Duodenal mucosa (tissue), 2 donors: Measurements from ENCODE around the gene PALM3.
"Not testable (repeated sequence)": the region's sequence is repeated elsewhere in the genome, so short reads cannot be mapped to it uniquely, and the experiment has no call there.

Experiments
- H3K27ac ChIP-seq: one replicate; pipeline ENCODE4 v1.7.0; 2013; ENCODE audit warnings: low read depth, low read length
- H3K27me3 ChIP-seq, 2 donors: one replicate each; pipeline ENCODE4 v1.7.0; 2013; ENCODE audit warnings: low read length in 2 of 2, control low read depth in 1 of 2; ENCODE audit not compliant: insufficient read depth in 2 of 2, control insufficient read depth in 1 of 2
- H3K36me3 ChIP-seq, 2 donors: one replicate each; pipeline ENCODE4 v1.7.0; 2013; ENCODE audit warnings: low read length in 2 of 2, control low read depth in 1 of 2; ENCODE audit not compliant: insufficient read depth in 2 of 2, control insufficient read depth in 1 of 2
- H3K4me1 ChIP-seq, 2 donors: one replicate each; pipeline ENCODE4 v1.7.0; 2013; ENCODE audit warnings: low read length in 2 of 2, control low read depth in 1 of 2; ENCODE audit not compliant: insufficient read depth in 2 of 2, control insufficient read depth in 1 of 2
- H3K4me3 ChIP-seq, 2 donors: one replicate each; pipeline ENCODE4 v1.7.0; 2013; ENCODE audit warnings: low read length in 2 of 2, low read depth in 1 of 2
- H3K9ac ChIP-seq, 2 donors: one replicate each; pipeline ENCODE4 v1.7.0; 2013; ENCODE audit warnings: low read length in 2 of 2, low read depth in 1 of 2
- H3K9me3 ChIP-seq, 2 donors: one replicate each; pipeline ENCODE4 v1.7.0; 2013; ENCODE audit warnings: low read length in 2 of 2, control low read depth in 1 of 2; ENCODE audit not compliant: control insufficient read depth in 1 of 2

PALM3 gene

DNA sequence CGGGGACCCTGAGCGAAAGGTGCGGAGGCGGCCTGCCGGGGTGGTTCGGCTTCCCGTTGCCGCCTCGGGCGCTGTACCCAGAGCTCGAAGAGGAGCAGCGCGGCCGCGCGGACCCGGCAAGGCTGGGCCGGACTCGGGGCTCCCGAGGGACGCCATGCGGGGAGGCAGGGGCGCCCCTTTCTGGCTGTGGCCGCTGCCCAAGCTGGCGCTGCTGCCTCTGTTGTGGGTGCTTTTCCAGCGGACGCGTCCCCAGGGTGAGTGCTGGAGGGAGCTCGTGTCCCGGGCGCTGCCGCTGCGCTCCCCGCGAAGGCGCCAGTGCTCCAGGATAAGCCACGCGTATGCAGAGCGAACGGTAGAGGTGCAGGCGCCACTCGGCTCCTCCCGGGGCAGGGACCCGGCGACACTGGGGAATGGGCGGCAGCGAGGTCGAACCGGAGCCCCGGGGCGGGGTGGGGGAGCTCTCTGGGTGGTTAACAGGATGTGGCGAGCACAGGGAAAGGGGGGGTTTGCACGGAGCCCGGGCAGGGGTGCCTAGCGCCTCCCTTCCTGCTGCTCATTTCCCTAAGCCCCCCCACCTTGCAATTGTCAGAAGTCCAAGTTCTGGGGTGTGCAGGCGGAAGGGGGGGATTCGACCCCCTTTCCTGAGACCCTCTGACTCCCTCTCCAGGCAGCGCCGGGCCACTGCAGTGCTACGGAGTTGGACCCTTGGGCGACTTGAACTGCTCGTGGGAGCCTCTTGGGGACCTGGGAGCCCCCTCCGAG is 30.0 kb downstream of the PALM3 start, which contains the start of gene IL27RA:
IL27RA (plus strand) TSS at position 44 of the 762 bp plus-strand sequence; CDS start at position 155, 111 bp downstream.
- H3K4me1 ChIP-seq: no peaks in the 10 kb centered on the region
- no peaks in the 10 kb centered on the region for H3K36me3 ChIP-seq
- peak within 1 kb of the TSS; percentile 74 to 81 for H3K4me3 ChIP-seq
- peak within 1 kb of the TSS; percentile 67 to 78 for H3K9ac ChIP-seq
- no peaks in the 10 kb centered on the region for H3K27me3 ChIP-seq
- peak within 1 kb of the TSS; percentile 73 for H3K27ac ChIP-seq
- no peaks in the 10 kb centered on the region for H3K9me3 ChIP-seq

GRCh38 chr19:14030997-14031718 is 30.7 kb downstream of the PALM3 start:
- Histone ChIP-seq H3K36me3 (no peaks in the 10 kb centered on the region), H3K9ac (peak overlapping the region; percentile 67 to 78), H3K27ac (no peak overlapping the region), H3K4me3 (peak overlapping the region; percentile 74 to 81), H3K9me3 (no peaks in the 10 kb centered on the region), H3K27me3 (no peaks in the 10 kb centered on the region), H3K4me1 (no peaks in the 10 kb centered on the region)

DNA sequence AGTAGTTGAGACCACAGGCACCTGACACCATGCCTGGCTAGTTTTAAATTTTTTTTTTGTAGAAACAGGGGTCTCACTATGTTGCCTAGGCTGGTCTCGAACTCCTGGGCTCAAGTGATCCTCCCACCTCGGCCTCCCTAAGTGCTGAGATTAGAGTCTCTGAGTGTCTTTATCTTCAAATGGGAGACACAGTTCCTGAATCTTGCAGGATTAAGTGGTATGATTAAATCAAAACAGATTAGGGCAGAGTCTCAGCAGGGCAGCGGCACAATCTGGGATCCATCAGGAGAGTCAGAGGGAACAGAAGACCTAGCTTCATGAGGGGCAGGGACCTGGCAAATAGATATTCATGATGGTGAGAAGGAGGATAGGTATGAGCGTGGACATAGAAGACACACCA is 33.0 kb downstream of the PALM3 start:
- Histone ChIP-seq H3K4me3 (no peak overlapping the region), H3K27ac (no peak overlapping the region), H3K27me3 (no peaks in the 10 kb centered on the region), H3K9me3 (no peaks in the 10 kb centered on the region), H3K9ac (no peak overlapping the region), H3K4me1 (no peaks in the 10 kb centered on the region), H3K36me3 (no peaks in the 10 kb centered on the region)

GRCh38 chr19:14027856-14028450 is 33.9 kb downstream of the PALM3 start, which contains the start of gene RLN3:
Gene RLN3, plus strand, starts transcription at chr19:14028148. Its CDS starts 57 bp downstream, at chr19:14028205.
- H3K4me1 ChIP-seq: no peaks in the 10 kb centered on the region
- no peaks in the 10 kb centered on the region for H3K9me3 ChIP-seq
- no peaks in the 10 kb centered on the region for H3K27me3 ChIP-seq
- no peak within 1 kb of the TSS for H3K4me3 ChIP-seq
- H3K36me3 ChIP-seq: no peaks in the 10 kb centered on the region
- no peak within 1 kb of the TSS for H3K9ac ChIP-seq
- no peak within 1 kb of the TSS for H3K27ac ChIP-seq

- not testable (repeated sequence) for H3K36me3 ChIP-seq, H3K9ac ChIP-seq, H3K27me3 ChIP-seq, H3K27ac ChIP-seq, H3K4me3 ChIP-seq, H3K9me3 ChIP-seq, H3K4me1 ChIP-seq
Observed at GRCh38 chr19:14026652-14027192, 35.2 kb downstream of the PALM3 start.

DNA sequence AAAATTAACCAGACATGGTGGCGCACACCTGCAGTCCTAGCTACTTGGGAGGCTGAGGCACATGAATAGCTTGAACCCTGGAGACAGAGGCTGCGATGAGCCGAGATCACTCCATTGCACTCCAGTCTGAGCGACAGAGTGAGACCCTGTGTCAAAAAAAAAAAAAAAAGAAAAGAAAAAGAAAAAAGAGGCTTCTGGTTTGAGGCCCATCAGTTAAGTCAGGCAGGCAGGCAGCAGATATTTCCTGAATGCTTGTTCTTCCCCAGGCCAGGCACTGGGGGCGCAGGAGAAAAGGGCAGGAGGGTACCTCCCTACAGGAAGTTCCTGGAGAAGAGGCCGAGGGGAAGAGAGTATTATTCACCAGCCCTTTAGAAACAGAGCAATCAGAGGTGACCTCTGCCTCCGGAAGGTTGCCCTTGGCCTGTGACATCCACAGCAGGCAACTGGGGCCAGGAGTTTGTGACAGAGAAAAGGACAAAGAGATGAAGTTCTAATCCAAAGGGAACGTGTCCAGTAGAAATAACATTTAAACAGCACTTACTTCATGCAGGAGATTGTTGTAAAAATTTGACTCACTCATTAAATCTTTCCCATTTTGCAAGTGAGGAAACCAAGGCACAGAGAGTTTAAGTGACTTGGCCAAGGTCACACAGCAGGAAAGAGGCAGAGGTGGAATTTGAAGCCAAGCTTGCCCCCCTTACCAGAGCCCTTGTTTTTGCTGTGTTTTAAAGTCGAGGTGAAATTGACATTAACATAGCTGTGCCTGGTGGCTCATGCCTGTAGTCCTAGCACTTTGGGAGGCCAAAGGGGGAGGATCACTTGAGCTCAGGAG is 38.3 kb downstream of the PALM3 start:
- no peaks in the 10 kb centered on the region for H3K4me1 ChIP-seq
- H3K27me3 ChIP-seq: no peaks in the 10 kb centered on the region
- H3K36me3 ChIP-seq: no peaks in the 10 kb centered on the region
- no peaks in the 10 kb centered on the region for H3K9me3 ChIP-seq
- H3K9ac ChIP-seq: no peak overlapping the region
- H3K27ac ChIP-seq: no peak overlapping the region
- H3K4me3 ChIP-seq: no peak overlapping the region

DNA sequence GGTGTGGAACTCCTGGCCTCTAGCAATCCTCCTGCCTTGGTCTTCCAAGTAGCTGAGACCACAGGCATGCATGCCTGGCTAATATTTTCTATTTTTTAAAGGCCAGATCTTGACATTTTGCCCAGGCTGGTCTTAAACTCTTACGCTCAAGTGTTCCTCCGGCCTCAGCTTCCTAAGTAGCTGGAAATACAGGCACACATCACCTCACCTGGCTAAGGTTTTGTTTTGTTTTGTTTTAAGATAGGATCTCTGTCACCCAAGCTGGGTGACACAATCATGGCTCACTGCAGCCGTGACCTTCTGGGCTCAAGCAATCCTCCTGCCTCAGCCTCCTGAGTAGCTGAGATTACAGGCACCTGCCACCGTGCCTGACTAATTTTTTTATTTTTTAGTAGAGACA is 39.4 kb downstream of the PALM3 start:
- no peaks in the 10 kb centered on the region for H3K9me3 ChIP-seq
- H3K27me3 ChIP-seq: no peaks in the 10 kb centered on the region
- H3K27ac ChIP-seq: no peak overlapping the region
- no peak overlapping the region for H3K4me3 ChIP-seq
- no peaks in the 10 kb centered on the region for H3K4me1 ChIP-seq
- no peaks in the 10 kb centered on the region for H3K36me3 ChIP-seq
- H3K9ac ChIP-seq: no peak overlapping the region

GRCh38 chr19:14021474-14021873 is 40.4 kb downstream of the PALM3 start:
- Histone ChIP-seq H3K27ac (no peak overlapping the region), H3K36me3 (no peaks in the 10 kb centered on the region), H3K27me3 (no peaks in the 10 kb centered on the region), H3K4me3 (no peak overlapping the region), H3K9ac (no peak overlapping the region), H3K9me3 (no peaks in the 10 kb centered on the region), H3K4me1 (no peaks in the 10 kb centered on the region)

GRCh38 chr19:14019739-14020138 is 42.1 kb downstream of the PALM3 start:
- not testable (repeated sequence) for H3K27ac ChIP-seq

More at GRCh38 chr19:14019739-14020138, 42.1 kb downstream of the PALM3 start:
- H3K27me3 ChIP-seq, H3K9me3 ChIP-seq, H3K36me3 ChIP-seq, H3K4me1 ChIP-seq, H3K4me3 ChIP-seq, H3K9ac ChIP-seq: not testable (repeated sequence)
